ENCODE measurements around the gene GPD1L.
A peak's percentile ranks its signal among the peaks of the same experiment; 100 is the strongest.

- TF ChIP-seq CTCF (IDR thresholded peaks at IDR 0.05) (peak; percentile 42), ZFX (IDR thresholded peaks at IDR 0.05; ENCODE audit: borderline replicate concordance) (no peak)
Measured at GRCh38 chr3:32147933-32148332, 41.5 kb downstream of the GPD1L start.

Measured in 22Rv1 (cell line).